ENCODE measurements around the gene AVPR1A.
"Not testable (repeated sequence)": the region's sequence is repeated elsewhere in the genome, so short reads cannot be mapped to it uniquely, and the experiment has no call there.

Gene AVPR1A

DNA sequence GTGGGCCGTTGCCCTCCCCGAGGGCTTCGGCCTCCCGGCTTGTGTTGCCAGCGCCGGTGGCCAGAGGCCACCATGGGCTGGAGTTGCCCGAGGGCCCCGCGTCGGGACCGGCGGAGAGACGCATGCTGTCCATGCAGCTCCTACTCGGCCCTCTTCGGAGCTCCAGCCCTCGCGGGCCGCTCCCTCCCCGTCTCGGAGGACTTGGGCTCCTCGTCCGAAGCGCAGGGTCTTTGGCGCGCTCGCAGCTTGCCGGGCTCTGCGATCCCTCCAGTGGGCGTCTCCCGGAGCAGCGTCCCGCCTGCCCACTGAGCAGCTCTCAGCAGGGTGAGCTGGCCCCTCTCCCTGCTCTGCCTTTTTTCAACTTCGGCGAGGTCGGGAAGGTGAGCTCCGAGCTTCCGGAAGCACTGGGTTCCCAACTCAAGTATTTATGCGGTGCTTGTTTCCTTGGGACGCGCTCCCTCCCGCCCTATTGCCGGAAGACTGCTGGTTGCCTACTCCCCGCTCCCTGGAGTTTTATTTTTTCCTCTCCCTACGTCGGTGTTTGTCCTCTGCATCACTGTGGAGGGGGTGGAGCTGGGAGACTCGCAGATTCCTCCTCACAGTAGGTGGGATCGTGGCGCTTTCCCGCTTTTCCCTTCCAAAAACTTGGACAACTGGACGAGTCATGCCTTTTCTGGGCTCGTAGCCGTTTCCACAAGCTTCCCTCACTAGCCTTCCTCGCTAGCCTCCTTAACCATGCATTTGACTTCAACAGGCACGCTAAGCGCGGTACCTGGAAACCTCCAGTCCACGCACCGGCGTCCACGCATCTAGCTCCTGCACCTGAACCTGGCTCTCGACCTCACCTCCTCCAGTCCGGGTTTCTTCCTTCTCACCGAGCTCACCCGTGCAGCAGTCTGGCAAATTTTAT, at the start of gene AVPR1A:
TSS of gene AVPR1A (minus strand) at position 489 of the 910 bp plus-strand sequence. CDS start at position 124, 365 bp downstream.
- DNase-seq (ENCODE audit: extremely low spot score): peak; percentile 12
- no peak for TF ChIP-seq CTCF (IDR thresholded peaks at IDR 0.05; ENCODE audit: control extremely low read depth, extremely low read depth, low read depth, missing control alignments)
- POLR2A ChIA-PET: no interaction called here
- CTCF ChIA-PET: interaction anchor here (0.8 to 1.8 kb wide), 9 partner anchors 9 to 651 kb away, joined by 3 to 13 read pairs (median 4); no protein-coding TSS in a partner anchor

DNA sequence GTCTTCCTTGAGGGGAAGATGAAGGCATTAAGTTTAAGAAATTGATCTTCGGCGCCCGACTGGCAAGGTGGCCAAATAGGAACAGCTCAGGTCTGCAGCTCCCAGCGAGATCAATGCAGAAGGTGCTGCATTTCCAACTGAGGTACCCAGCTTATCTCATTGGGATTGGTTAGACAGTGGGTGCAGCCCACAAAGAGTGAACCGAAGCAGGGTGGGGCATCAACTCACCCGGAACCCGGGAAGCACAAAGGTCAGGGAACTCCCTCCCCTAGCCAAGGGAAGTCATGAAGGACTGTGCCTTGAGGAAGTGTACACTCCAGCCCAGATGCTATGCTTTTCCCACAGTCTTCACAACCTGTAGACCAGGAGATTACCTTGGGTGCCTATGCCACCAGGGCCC, 45.2 kb upstream of the AVPR1A start:
- ChIA-PET CTCF (interaction anchor here (1.8 kb wide), 1 partner anchor 13 kb away, joined by 4 read pairs; no protein-coding TSS in a partner anchor), POLR2A (no interaction called here)
- TF ChIP-seq CTCF (IDR thresholded peaks at IDR 0.05; ENCODE audit: control extremely low read depth, extremely low read depth, low read depth, missing control alignments): no peak
- DNase-seq (ENCODE audit: extremely low spot score): no peak

DNA sequence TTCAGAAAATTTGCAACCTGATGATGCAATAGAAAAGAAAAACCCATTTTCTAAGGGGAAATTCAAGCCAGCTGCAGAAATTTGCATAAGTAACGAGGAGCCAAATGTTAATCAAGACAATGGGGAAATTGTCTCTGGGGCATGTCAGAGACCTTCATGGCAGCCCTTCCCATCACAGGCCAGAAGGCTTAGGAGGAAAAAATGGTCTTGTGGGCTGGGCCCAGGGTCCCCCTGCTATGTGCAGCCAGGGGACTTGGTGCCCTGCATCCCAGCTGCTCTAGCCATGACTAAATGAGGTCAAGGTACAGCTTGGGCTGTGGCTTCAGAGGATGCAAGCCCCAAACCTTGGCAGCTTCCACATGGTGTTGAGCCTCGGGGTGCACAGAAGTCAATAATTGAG, 28.2 kb upstream of the AVPR1A start:
- POLR2A ChIA-PET: no interaction called here
- DNase-seq (ENCODE audit: extremely low spot score): no peak
- TF ChIP-seq CTCF (IDR thresholded peaks at IDR 0.05; ENCODE audit: control extremely low read depth, extremely low read depth, low read depth, missing control alignments): no peak
- CTCF ChIA-PET: no interaction called here

DNA sequence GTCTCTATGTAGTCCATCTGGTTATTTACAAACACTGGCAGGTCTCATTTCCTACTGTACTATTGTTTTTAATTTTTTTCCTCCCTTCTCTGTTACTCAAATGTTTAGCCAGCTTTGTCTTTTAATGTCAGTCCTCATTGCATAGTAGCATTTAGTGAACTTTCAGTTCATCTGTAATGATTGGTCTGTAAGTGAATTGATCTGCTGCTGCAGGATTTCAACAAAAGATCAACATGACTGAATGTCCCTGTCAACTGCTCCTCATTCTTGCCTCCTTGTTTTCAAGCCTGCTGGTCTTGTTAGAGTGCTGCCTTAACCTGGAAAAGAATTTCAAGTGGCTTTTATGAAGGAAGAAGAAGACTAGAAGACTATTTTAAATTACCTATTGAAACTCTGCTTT, 19.3 kb upstream of the AVPR1A start:
- DNase-seq (ENCODE audit: extremely low spot score): no peak
- no peak for TF ChIP-seq CTCF (IDR thresholded peaks at IDR 0.05; ENCODE audit: control extremely low read depth, extremely low read depth, low read depth, missing control alignments)
- POLR2A ChIA-PET: no interaction called here
- CTCF ChIA-PET: interaction anchor here (0.8 to 1.0 kb wide), 2 partner anchors 18 to 34 kb away, joined by 3 read pairs; no protein-coding TSS in a partner anchor

DNA sequence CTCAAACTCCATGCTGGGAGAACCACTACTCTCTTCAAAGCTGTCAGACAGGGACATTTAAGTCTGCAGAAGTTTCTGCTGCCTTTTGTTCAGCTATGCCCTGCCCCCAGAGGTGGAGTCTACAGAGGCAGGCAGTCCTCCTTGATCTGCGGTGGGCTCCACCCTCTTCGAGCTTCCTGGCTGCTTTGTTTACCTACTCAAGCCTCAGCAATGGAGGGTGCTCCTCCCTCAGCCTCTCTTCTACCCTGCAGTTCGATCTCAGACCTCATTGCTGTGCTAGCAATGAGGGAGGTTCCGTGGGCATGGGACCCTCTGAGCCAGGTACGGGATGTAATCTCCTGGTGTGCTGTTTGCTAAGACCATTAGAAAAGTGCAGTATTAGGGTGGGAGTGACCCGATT, 16.7 kb upstream of the AVPR1A start:
- CTCF ChIA-PET: not testable (repeated sequence)

GRCh38 chr12:63164911-63165310, 13.9 kb upstream of the AVPR1A start:
- ChIA-PET POLR2A (no interaction called here), CTCF (interaction anchor here (2.5 kb wide), 1 partner anchor 13 kb away, joined by 13 read pairs; no protein-coding TSS in a partner anchor)
- DNase-seq (ENCODE audit: extremely low spot score): no peak
- no peak for TF ChIP-seq CTCF (IDR thresholded peaks at IDR 0.05; ENCODE audit: control extremely low read depth, extremely low read depth, low read depth, missing control alignments)

More for the DNA sequence above, 16.7 kb upstream of the AVPR1A start:
- DNase-seq (ENCODE audit: extremely low spot score); POLR2A ChIA-PET: not testable (repeated sequence)

- DNase-seq (ENCODE audit: extremely low spot score): no peak
- POLR2A ChIA-PET: no interaction called here
- no peak for TF ChIP-seq CTCF (IDR thresholded peaks at IDR 0.05; ENCODE audit: control extremely low read depth, extremely low read depth, low read depth, missing control alignments)
- CTCF ChIA-PET: interaction anchor here (1.0 to 2.5 kb wide), 2 partner anchors 11 to 14 kb away, joined by 3 to 13 read pairs; no protein-coding TSS in a partner anchor
These were observed 12.5 kb upstream of the AVPR1A start for GRCh38 chr12:63163541-63163940.

Data from GM10248 (cell line).